Stomach (tissue), 4 donors: ENCODE measurements around the gene COL11A2.

Source experiments
- CTCF ChIP-seq, 7 experiments: fragments of 450-650 bp in 4 of 7; fragments of 200-600 bp in 3 of 7; sonication (generic) in 3 of 7; IDR thresholded peaks; one replicate each; pipeline ENCODE4 v1.5.1; 2016 to 2019; ENCODE audit warnings: antibody characterized with exemption in 7 of 7, control low read depth in 2 of 7, mild to moderate bottlenecking in 1 of 7
- EP300 ChIP-seq: sonication (generic); formaldehyde crosslinking; IDR thresholded peaks from one replicate; pipeline ENCODE4 v1.6.1; 2017; ENCODE audit warnings: antibody characterized with exemption
- POLR2A ChIP-seq, 4 donors: fragments of 450-650 bp; IDR thresholded peaks; one replicate each; pipeline ENCODE4 v1.6.1; 2016; ENCODE audit warnings: antibody characterized with exemption in 4 of 4, control low read depth in 2 of 4, mild to moderate bottlenecking in 1 of 4, moderate library complexity in 1 of 4
- POLR2AphosphoS5 ChIP-seq, 3 donors: sonication (generic); formaldehyde crosslinking; IDR thresholded peaks; one replicate each; pipeline ENCODE4 v1.6.1; 2016; ENCODE audit warnings: antibody characterized with exemption in 3 of 3

GRCh38 chr6:33128318-33128717 is 63.9 kb downstream of the COL11A2 start:
- TF ChIP-seq CTCF (IDR thresholded peaks at IDR 0.05) = no peak
- TF ChIP-seq POLR2AphosphoS5 (IDR thresholded peaks at IDR 0.05) = no peak
- no peak for TF ChIP-seq POLR2A (IDR thresholded peaks at IDR 0.05)
- TF ChIP-seq EP300 = no peak
